NCI-H2171 (cell line): Measurements from ENCODE around the gene OR5AN1.
A peak's percentile ranks its signal among the peaks of the same experiment; 100 is the strongest.
"Not testable (repeated sequence)": the region's sequence is repeated elsewhere in the genome, so short reads cannot be mapped to it uniquely, and the experiment has no call there.

Experiments used
- DNase-seq: peaks from one replicate; lab custom pipeline; 2025; lab: John Stamatoyannopoulos, UW

OR5AN1 gene, protein sequence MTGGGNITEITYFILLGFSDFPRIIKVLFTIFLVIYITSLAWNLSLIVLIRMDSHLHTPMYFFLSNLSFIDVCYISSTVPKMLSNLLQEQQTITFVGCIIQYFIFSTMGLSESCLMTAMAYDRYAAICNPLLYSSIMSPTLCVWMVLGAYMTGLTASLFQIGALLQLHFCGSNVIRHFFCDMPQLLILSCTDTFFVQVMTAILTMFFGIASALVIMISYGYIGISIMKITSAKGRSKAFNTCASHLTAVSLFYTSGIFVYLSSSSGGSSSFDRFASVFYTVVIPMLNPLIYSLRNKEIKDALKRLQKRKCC

GRCh38 chr11:59358595-59358994, at the start of gene OR5AN1:
TSS of gene OR5AN1 (plus strand) at chr11:59358895. CDS start at chr11:59364459, 5,564 bp downstream.
- DNase-seq, result no peak

GRCh38 chr11:59335001-59335400, 23.7 kb upstream of the OR5AN1 start:
- DNase-seq, result no peak

- no peak for DNase-seq
These were observed 22.5 kb upstream of the OR5AN1 start for GRCh38 chr11:59336176-59336575.

DNA sequence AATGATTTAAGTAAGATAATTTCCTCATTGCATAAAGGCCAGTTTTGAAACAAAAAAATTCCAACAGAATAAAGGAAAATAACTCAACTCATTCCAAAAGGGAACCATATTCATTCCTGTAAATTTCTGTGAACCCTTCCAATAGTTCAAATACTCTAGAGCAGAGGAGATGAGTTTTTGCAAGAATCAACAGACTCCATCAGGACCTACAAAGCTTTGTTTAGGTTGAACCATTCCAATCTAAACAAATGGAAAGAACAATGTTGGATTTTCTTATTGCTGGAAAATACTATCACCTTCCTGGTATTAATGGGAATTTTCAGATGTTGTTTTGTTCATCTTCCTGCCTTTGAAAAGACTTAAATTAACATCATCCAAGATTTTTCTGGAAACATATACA, 21.8 kb upstream of the OR5AN1 start:
- no peak for DNase-seq

DNA sequence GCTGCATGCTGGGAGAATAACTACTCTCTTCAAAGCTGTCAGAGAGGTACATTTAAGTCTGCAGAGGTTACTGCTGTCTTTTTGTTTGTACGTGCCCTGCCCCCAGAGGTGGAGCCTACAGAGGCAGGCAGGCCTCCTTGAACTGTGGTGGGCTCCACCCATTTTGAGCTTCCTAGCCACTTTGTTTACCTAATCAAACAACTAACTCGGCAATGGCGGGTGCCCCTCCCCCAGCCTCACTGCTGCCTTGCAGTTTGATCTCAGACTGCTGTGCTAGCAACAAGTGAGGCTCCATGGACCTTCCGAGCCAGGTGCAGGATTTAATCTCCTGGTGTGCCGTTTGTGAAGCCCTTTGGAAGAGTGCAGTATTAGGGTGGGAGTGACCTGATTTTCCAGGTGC, 9.0 kb upstream of the OR5AN1 start:
- DNase-seq, result not testable (repeated sequence)

- DNase-seq, result no peak
These were observed 3.5 kb upstream of the OR5AN1 start for GRCh38 chr11:59355226-59355625.

DNA sequence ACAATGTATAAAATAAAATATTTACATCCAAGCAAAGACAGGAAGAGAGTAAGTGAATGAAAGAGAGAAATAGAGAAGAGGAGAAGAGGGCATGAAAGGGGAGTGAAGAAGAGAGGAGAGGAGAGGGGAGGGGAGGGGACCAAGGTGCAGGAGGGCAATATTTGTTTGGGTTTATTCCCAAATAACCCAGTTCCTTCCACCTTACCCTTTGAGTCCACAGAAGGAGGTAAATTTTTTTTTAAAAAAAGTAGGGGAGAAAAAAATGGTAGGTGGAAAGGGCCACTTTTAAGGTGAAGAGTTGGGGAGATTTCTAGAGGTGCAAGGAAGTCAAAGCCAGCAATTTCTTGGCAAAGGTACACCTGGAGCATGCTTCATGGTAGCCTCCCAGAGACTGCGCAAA, 2.1 kb upstream of the OR5AN1 start:
- DNase-seq, result no peak

DNA sequence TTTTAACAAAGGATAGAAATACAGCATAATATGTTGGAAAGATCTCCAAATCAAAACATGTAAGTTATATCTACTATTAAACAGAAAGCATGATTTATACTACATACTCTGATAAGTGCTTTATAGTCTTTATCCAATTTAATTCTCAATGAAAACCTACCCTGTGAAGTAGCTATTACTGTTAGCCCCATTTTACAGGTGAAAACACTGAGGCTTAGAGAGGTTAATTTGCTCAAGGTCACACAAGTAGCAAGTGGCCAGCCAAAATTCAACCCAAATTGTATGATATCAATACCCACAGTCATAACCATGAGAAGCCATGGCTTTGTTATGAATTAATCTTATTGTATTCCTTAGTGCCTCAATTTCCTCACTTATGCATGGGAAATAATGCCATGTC, 675 bp upstream of the OR5AN1 start:
- DNase-seq, result no peak

DNA sequence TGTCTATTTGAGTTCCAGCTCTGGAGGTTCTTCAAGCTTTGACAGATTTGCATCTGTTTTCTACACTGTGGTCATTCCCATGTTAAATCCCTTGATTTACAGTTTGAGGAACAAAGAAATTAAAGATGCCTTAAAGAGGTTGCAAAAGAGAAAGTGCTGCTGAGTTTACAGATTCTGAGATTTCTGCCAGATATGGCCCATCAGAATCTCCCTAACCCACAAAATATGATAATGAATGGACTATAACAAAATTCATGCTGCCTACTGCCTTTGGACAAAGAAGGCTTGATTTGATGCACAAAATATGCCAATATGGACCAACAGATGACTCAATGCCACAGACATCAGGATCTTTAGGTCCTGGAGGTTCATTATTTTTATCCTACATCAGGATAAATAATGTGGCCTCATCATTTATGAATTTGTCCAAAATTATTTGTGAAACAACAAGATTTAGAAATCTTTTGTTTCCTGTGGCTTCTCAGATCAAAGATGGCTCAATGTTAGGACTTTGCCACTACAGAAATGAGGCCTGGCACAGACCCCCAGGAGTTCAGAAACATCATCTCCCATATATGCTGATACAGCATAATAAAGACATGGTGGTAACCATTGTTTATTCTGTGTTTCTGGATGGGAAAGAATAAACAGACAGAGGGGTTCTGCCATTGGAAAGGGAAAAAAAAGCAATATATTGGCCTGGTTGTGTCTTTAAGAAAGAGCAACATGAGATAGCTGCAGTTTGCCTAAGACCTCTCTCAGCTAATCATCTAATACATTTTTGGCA, 6.7 kb downstream of the OR5AN1 start:
- DNase-seq, result no peak

- DNase-seq, result no peak
These were observed 9.7 kb downstream of the OR5AN1 start for GRCh38 chr11:59368238-59369022.

DNA sequence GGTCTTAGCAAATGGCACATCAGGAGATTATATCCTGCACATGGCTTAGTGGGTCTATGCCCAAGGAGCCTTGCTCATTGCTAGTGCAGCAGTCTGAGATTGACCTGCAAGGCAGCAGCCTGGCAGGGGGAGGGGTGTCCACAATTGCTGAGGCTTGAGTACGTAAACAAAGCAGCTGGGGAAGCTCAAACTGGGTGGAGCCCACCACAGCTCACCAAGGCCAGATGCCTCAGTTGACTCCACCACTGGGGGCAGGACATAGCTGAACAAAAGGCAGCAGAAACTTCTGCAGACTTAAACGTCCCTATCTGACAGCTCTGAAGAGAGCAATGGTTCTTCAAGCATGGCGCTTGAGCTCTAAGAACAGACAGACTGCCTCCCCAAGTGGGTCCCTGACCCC, 13.6 kb downstream of the OR5AN1 start:
- DNase-seq, result not testable (repeated sequence)

GRCh38 chr11:59380263-59381059, 21.8 kb downstream of the OR5AN1 start:
- DNase-seq, result no peak

- DNase-seq, result no peak
These were observed 35.5 kb downstream of the OR5AN1 start for GRCh38 chr11:59394186-59394585.

DNA sequence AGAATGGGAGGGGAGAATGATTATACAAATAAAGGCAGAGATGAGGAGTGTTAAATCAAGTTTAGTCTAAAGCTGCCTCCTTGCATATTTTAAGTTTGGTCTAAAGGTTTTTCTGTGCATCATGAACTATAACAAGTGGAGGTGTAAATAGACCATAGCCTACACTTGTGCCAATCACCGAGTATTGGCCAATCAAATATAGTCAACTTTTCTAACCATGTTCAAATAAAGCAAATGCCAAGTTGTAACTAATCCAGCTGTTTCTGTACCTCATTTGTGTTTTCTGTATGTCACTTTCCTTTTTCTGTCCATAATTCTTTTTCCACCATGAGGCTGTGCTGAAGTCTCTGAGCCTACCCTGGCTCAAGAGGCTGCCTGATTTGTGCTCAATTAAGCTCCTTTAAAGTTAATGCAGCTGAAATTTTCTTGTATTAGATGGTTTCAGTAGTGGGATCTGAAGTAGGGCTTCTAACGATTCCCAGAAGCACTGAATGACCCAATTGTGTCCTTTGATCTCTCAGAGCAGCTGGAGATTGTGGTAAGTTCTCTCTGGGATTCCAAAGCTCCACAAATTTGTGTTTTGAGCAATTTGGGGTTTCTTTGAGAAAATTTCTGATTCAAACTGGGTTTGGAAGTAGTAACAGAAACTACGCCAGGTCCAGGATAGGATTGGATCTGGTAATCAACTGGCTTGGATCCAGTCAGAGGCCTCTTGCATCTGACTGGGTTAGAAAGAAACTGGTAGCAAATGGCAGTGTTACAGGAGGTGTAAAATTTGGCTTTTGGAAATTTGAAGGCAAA, 42.0 kb downstream of the OR5AN1 start:
- DNase-seq, result no peak

GRCh38 chr11:59401262-59401552, 42.5 kb downstream of the OR5AN1 start:
- no peak for DNase-seq

DNA sequence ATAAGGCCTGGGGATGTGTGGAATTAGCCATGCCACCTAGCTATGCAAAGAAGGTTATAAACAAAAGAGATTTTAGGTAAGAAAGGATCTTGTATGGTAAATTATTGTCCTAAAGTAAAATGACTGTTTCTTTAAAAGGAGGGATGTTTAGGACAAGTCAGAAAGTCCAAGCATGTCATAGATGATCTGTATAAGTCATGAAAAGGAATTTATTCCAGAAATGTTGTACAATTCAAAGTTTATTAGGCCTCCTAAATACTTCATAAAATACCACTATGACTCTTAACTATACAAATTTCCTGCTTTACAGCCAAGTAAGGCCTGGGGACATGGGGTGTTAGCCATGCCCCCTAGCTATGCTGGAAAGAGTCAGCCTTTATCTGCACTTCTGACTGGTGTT, 44.9 kb downstream of the OR5AN1 start:
- DNase-seq, result no peak

- no peak for DNase-seq
These were observed 55.0 kb downstream of the OR5AN1 start for GRCh38 chr11:59413646-59414045.

DNA sequence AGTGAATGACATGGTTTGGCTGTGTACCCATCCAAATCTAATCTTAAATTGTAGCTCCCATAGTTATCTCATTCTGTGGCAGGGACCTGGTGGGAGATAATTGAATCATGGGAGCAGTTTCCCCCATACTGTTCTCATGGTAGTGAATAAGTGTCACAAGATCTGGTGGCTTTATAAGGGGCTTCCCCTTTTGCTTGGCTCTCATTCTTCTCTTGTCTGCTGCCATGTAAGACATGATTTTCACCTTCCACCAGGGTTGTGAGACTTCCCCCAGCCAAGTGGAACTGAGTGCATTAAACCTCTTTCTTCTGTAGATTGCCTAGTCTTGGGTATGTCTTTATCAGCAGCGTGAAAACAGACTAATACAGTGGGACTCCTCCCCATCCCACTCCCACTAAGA, 56.4 kb downstream of the OR5AN1 start:
- no peak for DNase-seq

GRCh38 chr11:59416613-59417012, 57.9 kb downstream of the OR5AN1 start:
- DNase-seq, result no peak

GRCh38 chr11:59417023-59417422, 58.3 kb downstream of the OR5AN1 start:
- DNase-seq, result no peak

DNA sequence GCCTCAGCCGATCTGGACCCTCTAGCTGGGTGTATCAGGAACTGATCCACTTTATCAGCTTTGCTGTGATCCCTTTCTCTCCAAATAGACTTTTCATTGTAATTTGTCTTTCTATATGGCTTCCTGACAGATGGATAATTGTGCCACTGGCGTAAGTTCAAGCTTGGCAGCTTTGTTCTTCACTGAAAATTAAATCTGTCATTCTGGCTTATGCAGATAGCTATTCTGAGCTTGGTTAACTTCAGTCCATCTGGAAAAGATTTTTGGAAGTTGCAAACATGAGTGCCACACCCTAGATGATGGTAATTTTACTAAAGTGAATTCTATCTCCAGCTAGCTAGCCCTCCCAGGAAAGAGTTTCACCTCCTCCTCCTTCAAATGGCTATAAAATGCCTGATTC, 59.5 kb downstream of the OR5AN1 start:
- peak; percentile 27 for DNase-seq
